Immature natural killer cell (primary cell): ENCODE results near the gene SPTA1. TPM values are rescaled to one million over a fixed set of nuclear protein-coding genes. Genes with fewer than 3 reads are reported as not detected.

Experiments used
- DNase-seq, 3 donors: peaks; one replicate each; pipeline ENCODE4 v3.0.0; 2022; ENCODE audit warnings: mixed read lengths in 1 of 3
- H3K27ac Mint-ChIP-seq, 6 donors: one replicate each; pipeline ENCODE4 v1.8.0; 2020; ENCODE audit warnings: mixed read lengths in 6 of 6, mild to moderate bottlenecking in 5 of 6, inconsistent platforms in 4 of 6, moderate library complexity in 3 of 6
- H3K27me3 Mint-ChIP-seq, 3 donors: one replicate each; pipeline ENCODE4 v1.8.0; 2020 to 2021; ENCODE audit warnings: low read depth in 3 of 3, mild to moderate bottlenecking in 3 of 3, mixed read lengths in 3 of 3, moderate library complexity in 3 of 3, inconsistent platforms in 1 of 3
- H3K36me3 Mint-ChIP-seq, 3 donors: one replicate each; pipeline ENCODE4 v1.8.0; 2020; ENCODE audit warnings: mixed read lengths in 3 of 3, inconsistent platforms in 2 of 3, mild to moderate bottlenecking in 2 of 3
- H3K4me1 Mint-ChIP-seq, 2 donors: one replicate each; pipeline ENCODE4 v1.8.0; 2020; ENCODE audit warnings: inconsistent platforms in 2 of 2, mild to moderate bottlenecking in 2 of 2, mixed read lengths in 2 of 2, moderate library complexity in 1 of 2
- H3K4me3 Mint-ChIP-seq, 5 donors: one replicate each; pipeline ENCODE4 v1.8.0; 2020; ENCODE audit warnings: mild to moderate bottlenecking in 5 of 5, mixed read lengths in 5 of 5, inconsistent platforms in 3 of 5, moderate library complexity in 3 of 5
- H3K9me3 Mint-ChIP-seq, 6 donors: one replicate each; pipeline ENCODE4 v1.8.0; 2020; ENCODE audit warnings: mild to moderate bottlenecking in 6 of 6, mixed read lengths in 6 of 6, inconsistent platforms in 4 of 6, moderate library complexity in 3 of 6
- polyA plus RNA-seq, 3 donors: library from polyadenylated mRNA; unstranded; fragments of 300-500 nt; fragmentation: Illumina TruSeq; gene quantifications; one replicate each; pipeline ENCODE4 v1.2.3, GENCODE V29; 2021

The SPTA1 gene
- polyA plus RNA-seq, 3 donors from 2014 or later = not detected

DNA sequence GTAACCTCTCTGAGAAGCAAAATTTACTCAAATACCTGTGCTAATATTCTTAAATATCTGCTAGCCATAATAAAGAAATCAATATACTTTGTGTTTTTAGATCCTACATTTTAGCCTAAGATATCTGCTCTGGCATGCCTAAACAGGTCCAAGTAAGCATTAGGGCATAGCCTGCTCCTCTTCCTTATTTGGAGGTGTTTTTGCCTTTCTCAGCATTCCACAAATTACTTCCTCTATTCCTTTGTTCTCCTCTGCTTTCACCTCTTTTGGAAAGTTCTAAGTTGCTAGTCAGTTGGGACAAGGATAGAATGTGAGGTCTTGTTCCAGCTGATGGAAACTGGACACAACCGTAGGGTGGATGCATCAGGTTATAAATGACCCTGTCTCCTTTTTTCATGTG is 99.6 kb downstream of the SPTA1 start:
- no peak overlapping the region for H3K27ac Mint-ChIP-seq
- H3K27me3 Mint-ChIP-seq = peaks cover 13 to 31% (median 14%) of the 10 kb centered on the region in 3 donors
- H3K36me3 Mint-ChIP-seq = peaks cover 0 to 5% (median 0%) of the 10 kb centered on the region in 3 donors
- H3K4me3 Mint-ChIP-seq = no peak overlapping the region
- H3K9me3 Mint-ChIP-seq = peaks cover 5 to 12% (median 7%) of the 10 kb centered on the region in 6 donors
- no peak for DNase-seq
- no peaks in the 10 kb centered on the region for H3K4me1 Mint-ChIP-seq

DNA sequence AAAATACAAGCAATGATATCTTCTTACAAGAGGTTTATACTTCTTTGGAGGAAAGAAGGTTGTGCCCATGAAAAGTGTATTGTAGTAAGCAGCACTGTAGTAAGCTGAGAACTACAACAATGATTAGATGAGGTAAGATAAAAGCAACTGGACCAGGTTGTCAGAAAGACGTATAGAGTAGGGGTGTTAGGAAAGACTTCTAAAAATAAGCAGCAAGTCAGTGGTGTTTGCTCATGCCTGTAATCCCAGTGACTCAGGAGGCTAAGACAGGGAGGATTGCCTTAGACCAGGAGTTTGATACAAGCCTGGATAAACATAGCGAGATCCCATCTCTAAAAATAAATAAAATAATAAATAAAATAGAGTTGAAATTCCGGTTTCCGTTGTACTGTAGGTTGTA is 102.6 kb downstream of the SPTA1 start:
- H3K27ac Mint-ChIP-seq = no peak overlapping the region
- H3K27me3 Mint-ChIP-seq = peaks cover 9 to 16% (median 13%) of the 10 kb centered on the region in 3 donors
- no peak for DNase-seq
- peaks cover 2 to 12% (median 7%) of the 10 kb centered on the region in 6 donors for H3K9me3 Mint-ChIP-seq
- no peaks in the 10 kb centered on the region for H3K4me1 Mint-ChIP-seq
- no peak overlapping the region for H3K4me3 Mint-ChIP-seq
- peaks cover 0 to 5% (median 0%) of the 10 kb centered on the region in 3 donors for H3K36me3 Mint-ChIP-seq

DNA sequence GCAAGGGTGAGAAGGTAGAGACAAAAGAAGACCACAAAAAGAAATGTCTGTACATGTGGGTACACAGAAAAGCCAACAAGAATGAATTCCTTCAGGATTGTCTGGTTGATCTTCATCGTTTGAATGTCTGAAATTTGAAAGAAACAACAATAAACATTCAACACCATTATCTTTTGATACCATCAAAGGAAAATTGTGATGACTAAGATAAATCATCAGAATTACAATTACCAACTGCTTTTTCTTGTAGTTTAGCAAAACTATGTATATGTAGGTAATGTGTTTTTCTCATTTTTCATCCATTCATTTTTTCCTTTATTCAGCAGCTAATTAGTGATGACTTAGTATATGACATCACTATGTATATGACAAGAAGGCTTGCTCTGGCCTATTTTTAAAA is 106.8 kb downstream of the SPTA1 start, which contains the start of gene OR10X1:
Gene OR10X1, minus strand, starts transcription at position 167 of the 400 bp plus-strand sequence. Its CDS starts 0 bp downstream, at position 167.
- Mint-ChIP-seq H3K36me3 (no peaks in the 10 kb centered on the region), H3K4me3 (no peak within 1 kb of the TSS), H3K27me3 (peaks cover 4 to 20% (median 6%) of the 10 kb centered on the region in 3 donors), H3K27ac (no peak within 1 kb of the TSS), H3K4me1 (no peaks in the 10 kb centered on the region), H3K9me3 (no peaks in the 10 kb centered on the region)
- no peak for DNase-seq

GRCh38 chr1:158577561-158577960 is 109.0 kb downstream of the SPTA1 start:
- H3K9me3 Mint-ChIP-seq = no peaks in the 10 kb centered on the region
- peaks cover 1 to 19% (median 3%) of the 10 kb centered on the region in 3 donors for H3K27me3 Mint-ChIP-seq
- no peak for DNase-seq
- no peaks in the 10 kb centered on the region for H3K36me3 Mint-ChIP-seq
- no peak overlapping the region for H3K27ac Mint-ChIP-seq
- H3K4me3 Mint-ChIP-seq = no peak overlapping the region
- no peaks in the 10 kb centered on the region for H3K4me1 Mint-ChIP-seq

DNA sequence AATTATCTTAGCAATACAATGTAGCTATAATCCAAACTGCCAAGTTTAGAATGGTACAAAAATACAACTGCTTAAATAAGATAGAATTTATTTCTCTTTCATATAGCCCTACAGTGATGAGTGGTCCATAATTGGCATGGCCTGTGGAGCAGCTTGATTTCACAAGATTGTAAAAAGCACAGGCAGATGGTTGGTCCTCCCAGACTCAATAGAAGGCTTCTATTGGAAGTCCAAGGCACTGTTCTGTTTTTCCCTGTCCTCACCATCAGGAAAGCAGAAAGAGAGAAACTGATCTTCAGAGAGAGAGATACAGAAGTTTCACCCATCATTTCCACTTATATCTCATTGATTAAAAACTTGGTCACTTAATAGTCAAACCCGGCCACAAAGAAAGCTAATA is 114.3 kb downstream of the SPTA1 start:
- peaks cover 5 to 12% (median 6%) of the 10 kb centered on the region in 3 donors for H3K27me3 Mint-ChIP-seq
- H3K27ac Mint-ChIP-seq = no peak overlapping the region
- no peak overlapping the region for H3K4me3 Mint-ChIP-seq
- H3K9me3 Mint-ChIP-seq = peaks cover 0 to 6% (median 0%) of the 10 kb centered on the region in 6 donors
- no peaks in the 10 kb centered on the region for H3K4me1 Mint-ChIP-seq
- H3K36me3 Mint-ChIP-seq = no peaks in the 10 kb centered on the region
- DNase-seq = no peak

- H3K4me3 Mint-ChIP-seq = no peak within 1 kb of the TSS
These were observed 116.0 kb downstream of the SPTA1 start, which contains the start of gene OR6P1 for GRCh38 chr1:158570480-158570879. TSS of gene OR6P1 (minus strand) at chr1:158570580. CDS start at chr1:158563604, 6,976 bp downstream.

DNA sequence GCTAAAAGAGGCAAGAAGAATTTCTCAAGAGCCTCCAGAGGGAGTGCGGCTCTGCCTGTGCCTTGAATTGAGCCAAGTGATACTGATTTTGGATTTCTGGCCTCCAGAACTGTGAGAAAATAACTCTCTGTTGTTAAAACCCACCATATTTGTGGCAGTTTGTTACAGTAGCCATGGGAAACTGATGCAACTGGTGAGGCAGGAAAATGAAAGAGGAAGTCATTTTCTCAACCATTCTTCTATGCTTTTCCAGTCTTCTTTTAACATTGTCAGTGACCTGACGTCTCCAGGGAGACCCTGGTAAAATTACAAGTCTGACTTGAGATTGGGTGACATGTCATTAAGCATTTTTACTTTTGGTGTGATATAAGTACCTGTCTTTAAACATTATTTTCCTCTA is 121.9 kb downstream of the SPTA1 start:
- DNase-seq = no peak
- peaks cover 0 to 6% (median 0%) of the 10 kb centered on the region in 6 donors for H3K9me3 Mint-ChIP-seq

More at GRCh38 chr1:158570480-158570879, 116.0 kb downstream of the SPTA1 start, which contains the start of gene OR6P1:
- DNase-seq = no peak
- Mint-ChIP-seq H3K9me3 (peaks cover 0 to 6% (median 0%) of the 10 kb centered on the region in 6 donors), H3K27me3 (peaks cover 5 to 12% (median 6%) of the 10 kb centered on the region in 3 donors), H3K36me3 (no peaks in the 10 kb centered on the region), H3K4me1 (no peaks in the 10 kb centered on the region), H3K27ac (no peak within 1 kb of the TSS)

DNA sequence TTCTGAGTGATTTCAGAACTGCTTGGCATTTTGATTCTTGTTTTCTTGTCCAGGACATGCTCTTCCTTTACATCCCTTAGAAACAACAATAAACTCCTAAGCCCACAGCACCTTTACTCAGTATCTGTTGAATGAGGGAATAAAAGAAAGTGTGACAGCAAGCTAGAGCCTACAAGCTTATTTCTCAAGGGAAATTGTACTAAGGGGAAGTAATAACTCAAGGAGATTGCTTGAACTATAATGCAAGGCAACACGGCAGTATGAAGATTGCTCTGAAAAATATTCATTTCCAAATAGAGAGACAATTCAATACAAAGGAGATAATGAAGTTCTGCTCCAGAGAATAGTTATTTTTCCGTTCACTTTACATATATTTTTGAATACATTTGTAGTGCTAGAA is 122.7 kb downstream of the SPTA1 start:
- peaks cover 0 to 6% (median 0%) of the 10 kb centered on the region in 6 donors for H3K9me3 Mint-ChIP-seq
- no peak overlapping the region for H3K4me3 Mint-ChIP-seq
- peaks cover 1 to 3% (median 2%) of the 10 kb centered on the region in 3 donors for H3K27me3 Mint-ChIP-seq
- H3K4me1 Mint-ChIP-seq = no peaks in the 10 kb centered on the region
- no peaks in the 10 kb centered on the region for H3K36me3 Mint-ChIP-seq
- no peak for DNase-seq
- H3K27ac Mint-ChIP-seq = no peak overlapping the region

More for the DNA sequence above, 121.9 kb downstream of the SPTA1 start:
- no peaks in the 10 kb centered on the region for H3K36me3 Mint-ChIP-seq
- no peak overlapping the region for H3K27ac Mint-ChIP-seq
- H3K4me1 Mint-ChIP-seq = no peaks in the 10 kb centered on the region
- no peak overlapping the region for H3K4me3 Mint-ChIP-seq
- peaks cover 1 to 5% (median 3%) of the 10 kb centered on the region in 3 donors for H3K27me3 Mint-ChIP-seq

Other genes starting within 250 kb of the SPTA1 start
- not detected for gene OR10K1, start 224.9 kb downstream of the SPTA1 start, polyA plus RNA-seq
- not detected for gene OR10R2, start 214.5 kb downstream of the SPTA1 start, polyA plus RNA-seq
- gene OR6Y1, start 132.3 kb downstream of the SPTA1 start, polyA plus RNA-seq = not detected
- not detected for gene OR6P1, start 116.1 kb downstream of the SPTA1 start, polyA plus RNA-seq
- gene OR10X1, start 106.8 kb downstream of the SPTA1 start, polyA plus RNA-seq = not detected
- not detected for gene OR10Z1, start 81.4 kb downstream of the SPTA1 start, polyA plus RNA-seq
- not detected for gene OR6K2, start 13.9 kb upstream of the SPTA1 start, polyA plus RNA-seq
- gene OR6K3, start 34.0 kb upstream of the SPTA1 start, polyA plus RNA-seq = not detected
- not detected for gene OR6K6, start 68.0 kb upstream of the SPTA1 start, polyA plus RNA-seq
- gene OR6N1, start 85.5 kb upstream of the SPTA1 start, polyA plus RNA-seq = not detected
- not detected for gene OR6N2, start 94.5 kb upstream of the SPTA1 start, polyA plus RNA-seq
- gene MNDA, start 144.6 kb upstream of the SPTA1 start, polyA plus RNA-seq = 10 to 100 TPM in 1 of 3 donors, 1 to 10 TPM in 2; 2.8 to 16.3 (median 8.8) TPM
- 100 to 1,000 TPM; 141 to 290 (median 150) TPM for gene PYHIN1, start 244.8 kb upstream of the SPTA1 start, polyA plus RNA-seq